Colonic mucosa (tissue), 4 donors: ENCODE data around the gene C1orf226. TPM values are rescaled to one million over a fixed set of nuclear protein-coding genes. Genes with fewer than 3 reads are reported as not detected.
"Not testable (repeated sequence)": the region's sequence is repeated elsewhere in the genome, so short reads cannot be mapped to it uniquely, and the experiment has no call there.

Experiments used
- DNase-seq: peaks from one replicate; pipeline ENCODE4 v3.0.0-alpha.2; 2020
- H3K27ac ChIP-seq: fragments of 200-600 bp; one replicate; pipeline ENCODE4 v1.8.0; 2021
- H3K27me3 ChIP-seq: fragments of 200-600 bp; one replicate; pipeline ENCODE4 v1.8.0; 2021
- H3K36me3 ChIP-seq: fragments of 200-600 bp; one replicate; pipeline ENCODE4 v1.8.0; 2021
- H3K4me1 ChIP-seq: fragments of 200-600 bp; one replicate; pipeline ENCODE4 v1.8.0; 2021; ENCODE audit warnings: mild to moderate bottlenecking
- H3K4me3 ChIP-seq: fragments of 200-600 bp; one replicate; pipeline ENCODE4 v1.8.0; 2021
- H3K9ac ChIP-seq, 2 donors: one replicate each; pipeline ENCODE4 v1.7.0; 2013; ENCODE audit warnings: control low read depth in 2 of 2, low read depth in 2 of 2, low read length in 2 of 2
- H3K9me3 ChIP-seq: fragments of 200-600 bp; one replicate; pipeline ENCODE4 v1.8.0; 2021
- intact Hi-C: fragments of 100-400 bp; cut with DNase I; formaldehyde crosslinking; loops from one replicate; pipeline ENCODE4 v1.14.1; 2022
- microRNA-seq: library from miRNA; unstranded; fragments of <30 nt; microRNA quantifications from one replicate; pipeline ENCODE4, GENCODE V29; 2019
- total RNA-seq, 2 donors: library from RNA; stranded (reverse); fragmentation: NEBNext Ultra II Directional in 1 of 2; extraction: Animal tissue kit (Norgen Biotek cat#: 25700) in 1 of 2; gene quantifications; one replicate each; pipeline ENCODE4 v1.2.1, GENCODE V29; 2021
- TF ChIP-seq, protein P1 (sequence below): fragments of 200-600 bp; IDR thresholded peaks from one replicate; pipeline ENCODE4 v1.8.0; 2022; ENCODE audit warnings: antibody characterized with exemption, mild to moderate bottlenecking
- donor health status: healthy.
- donor health status: DM: no; HTN: no; CAD: no.
- donor health status: DM: no; HTN: no; CAD: no.

Gene C1orf226
- total RNA-seq, 2 donors from 2014 or later = 26.9 to 54.0 TPM

GRCh38 chr1:162421258-162422164 is 40.0 kb downstream of the C1orf226 start:
- TF ChIP-seq, protein P1, sequence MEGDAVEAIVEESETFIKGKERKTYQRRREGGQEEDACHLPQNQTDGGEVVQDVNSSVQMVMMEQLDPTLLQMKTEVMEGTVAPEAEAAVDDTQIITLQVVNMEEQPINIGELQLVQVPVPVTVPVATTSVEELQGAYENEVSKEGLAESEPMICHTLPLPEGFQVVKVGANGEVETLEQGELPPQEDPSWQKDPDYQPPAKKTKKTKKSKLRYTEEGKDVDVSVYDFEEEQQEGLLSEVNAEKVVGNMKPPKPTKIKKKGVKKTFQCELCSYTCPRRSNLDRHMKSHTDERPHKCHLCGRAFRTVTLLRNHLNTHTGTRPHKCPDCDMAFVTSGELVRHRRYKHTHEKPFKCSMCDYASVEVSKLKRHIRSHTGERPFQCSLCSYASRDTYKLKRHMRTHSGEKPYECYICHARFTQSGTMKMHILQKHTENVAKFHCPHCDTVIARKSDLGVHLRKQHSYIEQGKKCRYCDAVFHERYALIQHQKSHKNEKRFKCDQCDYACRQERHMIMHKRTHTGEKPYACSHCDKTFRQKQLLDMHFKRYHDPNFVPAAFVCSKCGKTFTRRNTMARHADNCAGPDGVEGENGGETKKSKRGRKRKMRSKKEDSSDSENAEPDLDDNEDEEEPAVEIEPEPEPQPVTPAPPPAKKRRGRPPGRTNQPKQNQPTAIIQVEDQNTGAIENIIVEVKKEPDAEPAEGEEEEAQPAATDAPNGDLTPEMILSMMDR = no peak
- H3K9ac ChIP-seq = peak overlapping the region in 1 of 2 donors; percentile 2
- intact Hi-C loops = no loop called here

GRCh38 chr1:162422662-162423375 is 41.3 kb downstream of the C1orf226 start:
- H3K27ac ChIP-seq = no peak overlapping the region
- TF ChIP-seq, protein P1 = no peak
- intact Hi-C loops = no loop called here
- H3K36me3 ChIP-seq = no peaks in the 10 kb centered on the region
- no peaks in the 10 kb centered on the region for H3K4me1 ChIP-seq
- H3K4me3 ChIP-seq = no peak overlapping the region
- DNase-seq = no peak
- no peak overlapping the region for H3K9ac ChIP-seq
- no peaks in the 10 kb centered on the region for H3K27me3 ChIP-seq
- no peaks in the 10 kb centered on the region for H3K9me3 ChIP-seq

More at GRCh38 chr1:162421258-162422164, 40.0 kb downstream of the C1orf226 start:
- H3K4me1 ChIP-seq = no peaks in the 10 kb centered on the region
- H3K9me3 ChIP-seq = no peaks in the 10 kb centered on the region
- peak overlapping the region; percentile 6 for H3K4me3 ChIP-seq
- peak overlapping the region; percentile 50 for H3K27ac ChIP-seq
- peak; percentile 27 for DNase-seq
- H3K27me3 ChIP-seq = no peaks in the 10 kb centered on the region
- H3K36me3 ChIP-seq = no peaks in the 10 kb centered on the region

DNA sequence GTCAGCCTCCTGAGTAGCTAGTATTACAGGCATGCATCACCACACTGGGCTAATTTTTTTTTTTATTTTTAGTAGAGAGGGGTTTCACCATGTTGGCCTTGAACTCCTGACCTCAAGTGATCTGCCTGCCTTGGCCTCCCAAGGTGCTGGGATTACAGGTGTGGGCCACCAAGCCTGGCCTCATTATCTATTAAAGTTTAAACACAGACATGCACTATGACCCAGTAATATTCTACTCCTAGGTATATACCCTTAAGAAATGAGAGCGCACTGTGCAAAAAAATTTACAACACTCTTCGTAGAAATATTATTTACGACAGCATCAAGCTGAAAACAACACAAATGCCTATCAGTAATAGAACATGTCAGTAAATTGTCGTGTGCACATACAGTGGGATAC is 49.1 kb downstream of the C1orf226 start:
- intact Hi-C loops = no loop called here
- Histone ChIP-seq H3K36me3 (no peaks in the 10 kb centered on the region), H3K27ac (no peak overlapping the region), H3K4me1 (no peaks in the 10 kb centered on the region), H3K9me3 (no peaks in the 10 kb centered on the region), H3K9ac (no peak overlapping the region), H3K27me3 (no peaks in the 10 kb centered on the region), H3K4me3 (no peak overlapping the region)
- no peak for DNase-seq
- TF ChIP-seq, protein P1 = no peak

- H3K27me3 ChIP-seq, H3K27ac ChIP-seq, H3K4me3 ChIP-seq, DNase-seq, H3K36me3 ChIP-seq, H3K9me3 ChIP-seq, intact Hi-C loops, H3K4me1 ChIP-seq, H3K9ac ChIP-seq: not testable (repeated sequence)
Observed at GRCh38 chr1:162432977-162433713, 51.6 kb downstream of the C1orf226 start.

Small RNA genes within 50 kb of the gene (microRNA-seq; reads per million reads assigned to microRNA genes)
- gene MIR556 = 22.1 reads per million, percentile 30 among the genes with 10 or more reads in this experiment

Other genes with a start within 250 kb of the C1orf226 start
- not detected for gene SPATA46, start 4.9 kb upstream of the C1orf226 start, total RNA-seq
- gene SH2D1B, start 30.4 kb downstream of the C1orf226 start, total RNA-seq = under 1 TPM; 0.27 to 0.69 TPM
- 10 to 100 TPM; 52.1 to 59.0 TPM for gene UHMK1, start 116.1 kb downstream of the C1orf226 start, total RNA-seq
- gene UAP1, start 180.0 kb downstream of the C1orf226 start, total RNA-seq = 100 to 1,000 TPM in 1 of 2 donors, 10 to 100 TPM in 1; 79.5 to 144 TPM